Keratinocyte (primary cell): ENCODE data around the gene NAGA. TPM values are rescaled to one million over a fixed set of nuclear protein-coding genes. Genes with fewer than 3 reads are reported as not detected.

Experiments used
- DNase-seq: peaks from one replicate; pipeline ENCODE4 v3.0.0-alpha.2; 2011; ENCODE audit warnings: low read depth, missing footprints, low spot score
- FAIRE-seq: peaks from 2 replicates; lab custom pipeline; 2011; peaks lifted over from hg19 to GRCh38; lab: Jason Lieb, UNC
- H2AFZ ChIP-seq: 2 replicates; pipeline ENCODE4 v1.6.0; 2012; ENCODE audit warnings: low read length, control low read depth, inconsistent platforms; ENCODE audit not compliant: control insufficient read depth
- H3K27ac ChIP-seq: 2 replicates; pipeline ENCODE4 v1.5.1; 2011; ENCODE audit warnings: low read length; ENCODE audit not compliant: control insufficient read depth, insufficient read depth
- H3K27me3 ChIP-seq: 3 replicates; pipeline ENCODE4 v1.6.0; 2011; ENCODE audit warnings: low read length; ENCODE audit not compliant: control insufficient read depth, insufficient read depth; ENCODE audit errors: extremely low read depth
- H3K36me3 ChIP-seq, 2 experiments: 2 replicates in 1 of 2; 3 replicates in 1 of 2; pipeline ENCODE4 v1.5.1; 2011; ENCODE audit warnings: low read length in 2 of 2, mild to moderate bottlenecking in 1 of 2; ENCODE audit not compliant: control insufficient read depth in 2 of 2, insufficient read depth in 2 of 2; ENCODE audit errors: extremely low read depth in 1 of 2
- H3K4me1 ChIP-seq: 3 replicates; pipeline ENCODE4 v1.5.1; 2011; ENCODE audit warnings: low read length; ENCODE audit not compliant: control insufficient read depth, insufficient read depth; ENCODE audit errors: extremely low read depth
- H3K4me2 ChIP-seq: 3 replicates; pipeline ENCODE4 v1.6.0; 2011; ENCODE audit warnings: low read depth, low read length; ENCODE audit not compliant: control insufficient read depth, insufficient read depth; ENCODE audit errors: extremely low read depth
- H3K4me3 ChIP-seq, 3 experiments: fragments of 200-600 bp in 1 of 3; sonication (generic) in 1 of 3; 2 replicates in 2 of 3; 3 replicates in 1 of 3; pipeline ENCODE4 v1.5.1; 2011 to 2016; ENCODE audit warnings: low read length in 3 of 3, mild to moderate bottlenecking in 3 of 3, control low read depth in 2 of 3, inconsistent platforms in 1 of 3, low read depth in 1 of 3, mixed read lengths in 1 of 3, mixed run types in 1 of 3, moderate library complexity in 1 of 3; ENCODE audit not compliant: control insufficient read depth in 2 of 3, insufficient read depth in 2 of 3; ENCODE audit errors: extremely low read depth in 1 of 3
- H3K79me2 ChIP-seq: 2 replicates; pipeline ENCODE4 v1.6.0; 2012; ENCODE audit warnings: low read length; ENCODE audit not compliant: control insufficient read depth, insufficient read depth
- H3K9ac ChIP-seq: 3 replicates; pipeline ENCODE4 v1.6.0; 2011; ENCODE audit warnings: low read length; ENCODE audit not compliant: control insufficient read depth, insufficient read depth; ENCODE audit errors: extremely low read depth
- H3K9me1 ChIP-seq: 3 replicates; pipeline ENCODE4 v1.6.0; 2011; ENCODE audit warnings: low read length; ENCODE audit not compliant: control insufficient read depth, insufficient read depth; ENCODE audit errors: extremely low read depth
- H3K9me3 ChIP-seq: 2 replicates; pipeline ENCODE4 v1.5.1; 2012; ENCODE audit warnings: low read depth, low read length; ENCODE audit not compliant: control insufficient read depth
- H4K20me1 ChIP-seq: 3 replicates; pipeline ENCODE4 v1.6.0; 2011; ENCODE audit warnings: low read length; ENCODE audit not compliant: control insufficient read depth, insufficient read depth; ENCODE audit errors: extremely low read depth
- CTCF ChIP-seq, 3 experiments: IDR thresholded peaks in 1 of 3; conservative IDR thresholded peaks in 1 of 3; optimal IDR thresholded peaks in 1 of 3; 2 replicates in 2 of 3; 3 replicates in 1 of 3; pipeline versions ENCODE3 to v1.5.1; 2011; ENCODE audit warnings: low read length in 3 of 3, mild to moderate bottlenecking in 3 of 3, moderate library complexity in 2 of 3, control low read depth in 1 of 3, inconsistent platforms in 1 of 3; ENCODE audit not compliant: insufficient read depth in 2 of 3; ENCODE audit errors: extremely low read depth in 1 of 3
- EZH2 ChIP-seq: IDR thresholded peaks from one replicate; pipeline ENCODE4 v1.6.1; 2012; ENCODE audit warnings: inconsistent platforms, mild to moderate bottlenecking, low read length, moderate library complexity
- dilution Hi-C: fragments of 300-500 bp; cut with MboI; formaldehyde crosslinking; loops from one replicate; pipeline ENCODE4 v1.7.0; 2020; ENCODE audit warnings: low sequenced_read_pairs; ENCODE audit not compliant: extremely low pct_ligation_motif_present
- polyA plus RNA-seq, 5 experiments: library from polyadenylated mRNA; depleted of rRNA in 3 of 5; stranded (reverse) in 3 of 5; stranded (forward) in 1 of 5; unstranded in 1 of 5; fragments of >200 nt; gene quantifications; 1 replicate in 1 of 5; 2 replicates in 3 of 5; 3 replicates in 1 of 5; pipeline versions ENCODE4 v1.2.1 to v1.2.3, GENCODE V29; 2011 to 2012; ENCODE audit warnings: missing spikeins in 2 of 5, low read depth in 1 of 5, low replicate concordance in 1 of 5

The NAGA gene
- polyA plus RNA-seq, 1 donor (not counting 4 experiments of a cell fraction or from before 2014, with no cell fraction given), result 17.0 TPM

GRCh38 chr22:42091455-42091782 is 20.8 kb upstream of the NAGA start:
- Histone ChIP-seq H3K9me1 (no peaks in the 10 kb centered on the region), H3K27ac (peak overlapping the region; percentile 27), H3K9ac (peak overlapping the region; percentile 93), H3K36me3 (peaks cover 4 to 7% of the 10 kb centered on the region in 2 experiments), H3K4me3 (peak overlapping the region; percentile 65 to 92 (median 69)), H4K20me1 (peaks cover 2% of the 10 kb centered on the region), H2AFZ (peak overlapping the region; percentile 79), H3K79me2 (peaks cover 14% of the 10 kb centered on the region), H3K4me1 (peaks cover 4% of the 10 kb centered on the region), H3K27me3 (no peaks in the 10 kb centered on the region), H3K4me2 (peak overlapping the region; percentile 90), H3K9me3 (no peaks in the 10 kb centered on the region)
- dilution Hi-C loops, result no loop called here
- FAIRE-seq (peak; percentile 32), DNase-seq (no peak)
- TF ChIP-seq CTCF (optimal IDR thresholded peaks at IDR 0.05 in 1 of 3, IDR thresholded peaks at IDR 0.05 in 1 of 3, conservative IDR thresholded peaks at IDR 0.05 in 1 of 3; ENCODE audit: extremely low read depth in 1 of 3, insufficient read depth in 2 of 3, low read length in 3 of 3), result no peak
- TF ChIP-seq EZH2, result no peak

- peak within 1 kb of the TSS; percentile 74 to 92 (median 87) for H3K4me3 ChIP-seq
- peaks cover 14% of the 10 kb centered on the region for H3K79me2 ChIP-seq
- TF ChIP-seq CTCF (optimal IDR thresholded peaks at IDR 0.05 in 1 of 3, IDR thresholded peaks at IDR 0.05 in 1 of 3, conservative IDR thresholded peaks at IDR 0.05 in 1 of 3; ENCODE audit: extremely low read depth in 1 of 3, insufficient read depth in 2 of 3, low read length in 3 of 3), result peak; percentile 87 to 98 (median 91)
- TF ChIP-seq EZH2, result no peak
- no peaks in the 10 kb centered on the region for H3K9me3 ChIP-seq
- peaks cover 4 to 13% of the 10 kb centered on the region in 2 experiments for H3K36me3 ChIP-seq
- H3K9me1 ChIP-seq, result no peaks in the 10 kb centered on the region
- peak within 1 kb of the TSS; percentile 93 for H3K9ac ChIP-seq
- no peaks in the 10 kb centered on the region for H3K27me3 ChIP-seq
- dilution Hi-C loops, result no loop called here
- peak; percentile 85 for FAIRE-seq
- H3K4me1 ChIP-seq, result peaks cover 4% of the 10 kb centered on the region
- peaks cover 2% of the 10 kb centered on the region for H4K20me1 ChIP-seq
- peak within 1 kb of the TSS; percentile 90 for H3K27ac ChIP-seq
- peak within 1 kb of the TSS; percentile 88 for H2AFZ ChIP-seq
- DNase-seq, result peak; percentile 97
- H3K4me2 ChIP-seq, result peak within 1 kb of the TSS; percentile 90
Measured at GRCh38 chr22:42090596-42091454, 20.2 kb upstream of the NAGA start, which contains the start of gene NDUFA6. TSS of gene NDUFA6 (minus strand) at chr22:42090772. CDS start at chr22:42090744, 28 bp downstream.
